ENCODE data around the gene ZDHHC21. TPM values are rescaled to one million over a fixed set of nuclear protein-coding genes. Genes with fewer than 3 reads are reported as not detected.
"Not testable (repeated sequence)": the region's sequence is repeated elsewhere in the genome, so short reads cannot be mapped to it uniquely, and the experiment has no call there.

ZDHHC21 gene
- total RNA-seq, 2 donors from 2014 or later, result 11.4 to 18.7 TPM

DNA sequence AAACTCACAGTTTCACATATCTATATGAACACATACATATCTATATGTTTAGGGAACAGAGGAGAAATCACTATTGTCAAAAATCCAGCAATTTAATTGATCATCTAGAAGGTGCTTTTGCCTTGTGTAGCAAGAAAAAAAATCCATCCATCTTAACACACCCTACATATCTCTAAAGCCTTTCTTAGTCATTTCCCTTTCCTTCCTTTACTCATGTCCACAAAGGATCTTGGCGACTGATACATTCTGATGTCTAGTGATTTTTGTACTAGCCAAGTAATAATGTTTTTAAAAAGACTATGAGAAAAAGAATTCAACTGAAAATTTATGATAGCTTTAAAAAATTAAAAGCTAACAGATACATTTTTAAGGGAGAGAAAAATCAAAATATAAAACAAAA, 22.5 kb downstream of the ZDHHC21 start:
- Histone ChIP-seq H3K27me3 (replicated peaks; ENCODE audit: insufficient read depth) (no peaks in the 10 kb centered on the region), H3K4me1 (ENCODE audit: control insufficient read depth in 1 of 2, low read depth in 2 of 2) (no peaks in the 10 kb centered on the region), H3K27ac (no peak overlapping the region), H3K9me3 (no peaks in the 10 kb centered on the region), H3K36me3 (no peaks in the 10 kb centered on the region), H3K4me3 (no peak overlapping the region)
- TF ChIP-seq, protein P1, sequence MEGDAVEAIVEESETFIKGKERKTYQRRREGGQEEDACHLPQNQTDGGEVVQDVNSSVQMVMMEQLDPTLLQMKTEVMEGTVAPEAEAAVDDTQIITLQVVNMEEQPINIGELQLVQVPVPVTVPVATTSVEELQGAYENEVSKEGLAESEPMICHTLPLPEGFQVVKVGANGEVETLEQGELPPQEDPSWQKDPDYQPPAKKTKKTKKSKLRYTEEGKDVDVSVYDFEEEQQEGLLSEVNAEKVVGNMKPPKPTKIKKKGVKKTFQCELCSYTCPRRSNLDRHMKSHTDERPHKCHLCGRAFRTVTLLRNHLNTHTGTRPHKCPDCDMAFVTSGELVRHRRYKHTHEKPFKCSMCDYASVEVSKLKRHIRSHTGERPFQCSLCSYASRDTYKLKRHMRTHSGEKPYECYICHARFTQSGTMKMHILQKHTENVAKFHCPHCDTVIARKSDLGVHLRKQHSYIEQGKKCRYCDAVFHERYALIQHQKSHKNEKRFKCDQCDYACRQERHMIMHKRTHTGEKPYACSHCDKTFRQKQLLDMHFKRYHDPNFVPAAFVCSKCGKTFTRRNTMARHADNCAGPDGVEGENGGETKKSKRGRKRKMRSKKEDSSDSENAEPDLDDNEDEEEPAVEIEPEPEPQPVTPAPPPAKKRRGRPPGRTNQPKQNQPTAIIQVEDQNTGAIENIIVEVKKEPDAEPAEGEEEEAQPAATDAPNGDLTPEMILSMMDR (IDR thresholded peaks at IDR 0.05), result no peak
- ATAC-seq (ENCODE audit: insufficient number of reproducible peaks, low FRiP score, low read depth) (no peak), DNase-seq (ENCODE audit: low spot score) (no peak)

DNA sequence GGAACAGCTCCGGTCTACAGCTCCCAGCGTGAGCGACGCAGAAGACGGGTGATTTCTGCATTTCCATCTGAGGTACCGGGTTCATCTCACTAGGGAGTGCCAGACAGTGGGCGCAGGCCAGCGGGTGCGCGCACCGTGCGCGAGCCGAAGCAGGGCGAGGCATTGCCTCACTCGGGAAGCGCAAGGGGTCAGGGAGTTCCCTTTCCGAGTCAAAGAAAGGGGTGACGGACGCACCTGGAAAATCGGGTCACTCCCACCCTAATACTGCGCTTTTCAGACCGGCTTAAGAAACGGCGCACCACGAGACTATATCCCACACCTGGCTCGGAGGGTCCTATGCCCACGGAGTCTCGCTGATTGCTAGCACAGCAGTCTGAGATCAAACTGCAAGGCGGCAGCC, 29.2 kb downstream of the ZDHHC21 start:
- not testable (repeated sequence) for H3K4me3 ChIP-seq; H3K36me3 ChIP-seq; DNase-seq (ENCODE audit: low spot score); ATAC-seq (ENCODE audit: insufficient number of reproducible peaks, low FRiP score, low read depth); H3K27ac ChIP-seq; H3K9me3 ChIP-seq; H3K4me1 ChIP-seq (ENCODE audit: control insufficient read depth in 1 of 2, low read depth in 2 of 2); H3K27me3 ChIP-seq (replicated peaks; ENCODE audit: insufficient read depth)

DNA sequence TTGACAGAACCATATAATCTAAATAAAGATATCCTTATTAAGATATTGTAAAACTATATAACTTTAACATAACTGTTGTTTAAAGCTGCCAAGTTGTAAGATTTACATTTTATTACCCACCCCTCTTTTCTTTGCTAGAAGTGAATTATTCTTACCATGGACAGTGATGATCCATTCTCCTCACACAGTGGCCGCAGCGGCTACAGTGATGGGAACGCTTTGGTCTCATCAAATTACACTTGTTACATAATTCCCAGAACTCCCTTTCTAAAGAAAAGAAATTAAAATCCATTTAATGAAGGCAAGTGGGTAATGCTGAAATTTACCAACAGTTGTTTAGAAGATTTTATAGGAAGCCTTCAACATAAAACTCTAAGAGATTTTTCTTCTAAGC, 31.2 kb downstream of the ZDHHC21 start:
- H3K9me3 ChIP-seq, result no peaks in the 10 kb centered on the region
- no peaks in the 10 kb centered on the region for H3K4me1 ChIP-seq (ENCODE audit: control insufficient read depth in 1 of 2, low read depth in 2 of 2)
- TF ChIP-seq, protein P1 (IDR thresholded peaks at IDR 0.05), result no peak
- H3K27me3 ChIP-seq (replicated peaks; ENCODE audit: insufficient read depth), result no peaks in the 10 kb centered on the region
- H3K27ac ChIP-seq, result no peak overlapping the region
- DNase-seq (ENCODE audit: low spot score), result no peak
- H3K4me3 ChIP-seq, result no peak overlapping the region
- peaks cover 8% of the 10 kb centered on the region for H3K36me3 ChIP-seq
- no peak for ATAC-seq (ENCODE audit: insufficient number of reproducible peaks, low FRiP score, low read depth)

DNA sequence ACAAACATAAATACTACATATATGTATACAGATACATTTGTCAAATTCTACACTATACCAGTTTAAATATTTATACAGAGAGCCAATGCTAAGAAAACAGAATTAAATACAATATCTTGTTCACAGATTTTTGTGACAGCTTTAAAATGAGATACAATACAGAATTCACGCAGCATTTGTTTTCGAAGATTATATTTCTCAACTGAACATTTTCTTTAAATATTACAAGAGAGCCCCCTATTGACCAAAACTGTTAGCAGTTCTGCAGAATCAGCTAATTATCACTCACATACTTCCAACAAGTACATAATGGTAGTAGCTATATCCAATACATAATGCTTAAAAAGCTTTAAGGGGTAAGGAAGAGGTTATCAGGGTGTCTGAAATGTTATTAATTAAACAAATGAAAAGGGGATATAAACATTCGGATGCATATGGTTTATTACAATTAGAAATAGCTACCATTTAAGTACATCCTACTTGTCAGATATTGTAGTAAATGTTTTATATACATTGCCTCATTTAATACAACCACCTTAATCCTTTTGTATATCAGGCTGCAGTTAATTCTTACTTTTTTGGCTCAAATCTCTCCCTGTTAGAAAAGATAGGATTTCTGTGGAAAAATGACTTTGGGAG, 31.7 kb downstream of the ZDHHC21 start:
- no peak for ATAC-seq (ENCODE audit: insufficient number of reproducible peaks, low FRiP score, low read depth)
- no peak overlapping the region for H3K4me3 ChIP-seq
- H3K9me3 ChIP-seq, result no peaks in the 10 kb centered on the region
- peaks cover 8% of the 10 kb centered on the region for H3K36me3 ChIP-seq
- H3K27me3 ChIP-seq (replicated peaks; ENCODE audit: insufficient read depth), result no peaks in the 10 kb centered on the region
- no peak for DNase-seq (ENCODE audit: low spot score)
- TF ChIP-seq, protein P1 (IDR thresholded peaks at IDR 0.05), result peak; percentile 30
- no peak overlapping the region for H3K27ac ChIP-seq
- H3K4me1 ChIP-seq (ENCODE audit: control insufficient read depth in 1 of 2, low read depth in 2 of 2), result no peaks in the 10 kb centered on the region

DNA sequence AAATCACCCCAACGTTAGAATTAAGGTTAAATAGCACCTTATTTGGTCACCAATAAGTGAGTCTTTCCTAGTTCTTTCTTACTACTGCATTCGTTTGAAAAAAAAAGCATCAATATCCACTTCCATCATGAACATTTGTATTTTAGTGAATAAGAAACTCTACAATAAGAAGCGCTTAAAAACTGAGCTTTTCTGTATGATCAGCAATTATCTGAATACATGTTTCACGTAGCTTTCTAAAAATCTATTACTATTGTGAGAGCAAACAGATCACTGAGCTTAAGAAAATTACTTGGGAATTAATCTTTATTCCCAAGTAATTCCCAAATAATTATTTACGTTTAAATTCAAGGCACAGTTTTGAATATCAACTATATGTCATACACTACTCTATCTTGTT, 32.5 kb downstream of the ZDHHC21 start:
- Histone ChIP-seq H3K4me1 (ENCODE audit: control insufficient read depth in 1 of 2, low read depth in 2 of 2) (no peaks in the 10 kb centered on the region), H3K27me3 (replicated peaks; ENCODE audit: insufficient read depth) (no peaks in the 10 kb centered on the region), H3K36me3 (peaks cover 8% of the 10 kb centered on the region), H3K27ac (no peak overlapping the region), H3K9me3 (no peaks in the 10 kb centered on the region), H3K4me3 (no peak overlapping the region)
- TF ChIP-seq, protein P1 (IDR thresholded peaks at IDR 0.05), result no peak
- no peak for DNase-seq (ENCODE audit: low spot score)
- no peak for ATAC-seq (ENCODE audit: insufficient number of reproducible peaks, low FRiP score, low read depth)

DNA sequence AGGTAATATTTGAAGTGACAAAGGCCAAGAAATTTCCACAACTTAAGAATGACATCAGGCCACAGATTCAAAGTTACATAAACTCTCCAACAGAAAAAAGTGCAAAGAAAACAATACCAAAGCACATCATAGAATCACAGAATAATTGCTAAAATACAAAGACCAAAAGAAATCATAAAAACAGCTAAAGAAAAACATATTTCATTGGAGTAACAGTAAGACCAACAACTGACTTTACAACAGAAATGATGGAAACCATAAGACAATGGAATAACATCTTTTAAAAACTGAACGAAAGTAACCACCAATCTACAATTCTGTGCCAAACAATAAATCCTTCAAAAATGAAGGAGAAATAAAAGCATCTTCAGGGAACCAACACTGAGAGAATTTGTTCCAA, 38.3 kb downstream of the ZDHHC21 start:
- ATAC-seq (ENCODE audit: insufficient number of reproducible peaks, low FRiP score, low read depth), result no peak
- TF ChIP-seq, protein P1 (IDR thresholded peaks at IDR 0.05), result no peak

More for the DNA sequence above, 38.3 kb downstream of the ZDHHC21 start:
- H3K27ac ChIP-seq, result no peak overlapping the region
- DNase-seq (ENCODE audit: low spot score), result no peak
- no peaks in the 10 kb centered on the region for H3K27me3 ChIP-seq (replicated peaks; ENCODE audit: insufficient read depth)
- H3K9me3 ChIP-seq, result peaks cover 13% of the 10 kb centered on the region
- H3K4me3 ChIP-seq, result no peak overlapping the region
- H3K36me3 ChIP-seq, result peaks cover 14% of the 10 kb centered on the region
- peaks cover 0 to 3% of the 10 kb centered on the region in 2 donors for H3K4me1 ChIP-seq (ENCODE audit: control insufficient read depth in 1 of 2, low read depth in 2 of 2)

All from thoracic aorta (tissue), 2 donors.